SK-N-SH treated with all-trans-retinoic acid at 6 μM for 48 hours (cell line): ENCODE measurements around the gene NYAP2.

ENCODE experiments used
- ATAC-seq: fragments of 200-7000 bp; cut with Tn5 transposase; 3 replicates; pipeline ENCODE4 v1.9.1; 2020; ENCODE audit warnings: mild to moderate bottlenecking, moderate library complexity
- ARNTL ChIP-seq: fragments of 450-650 bp; formaldehyde crosslinking; IDR thresholded peaks from 2 replicates; pipeline ENCODE4 v1.5.0; 2020; ENCODE audit warnings: low read depth, mild to moderate bottlenecking, moderate library complexity, borderline replicate concordance
- BACH2 ChIP-seq: fragments of 250-450 bp; sonication (Bioruptor Pico); IDR thresholded peaks from 2 replicates; pipeline ENCODE4 v1.9.0; 2021; ENCODE audit warnings: mild to moderate bottlenecking, borderline replicate concordance
- CSDC2 ChIP-seq: fragments of 250-450 bp; sonication (Bioruptor Pico); IDR thresholded peaks from 2 replicates; pipeline ENCODE4 v1.5.0; 2020; ENCODE audit warnings: mild to moderate bottlenecking, moderate library complexity
- GLIS3 ChIP-seq: fragments of 250-450 bp; sonication (Bioruptor Pico); IDR thresholded peaks from 2 replicates; pipeline ENCODE4 v1.5.0; 2020; ENCODE audit warnings: mild to moderate bottlenecking, moderate library complexity
- ISL1 ChIP-seq: fragments of 250-450 bp; sonication (Bioruptor Pico); IDR thresholded peaks from 2 replicates; pipeline ENCODE4 v2.1.2; 2022; ENCODE audit warnings: mild to moderate bottlenecking, moderate library complexity
- OSR1 ChIP-seq: fragments of 250-450 bp; sonication (Bioruptor Pico); IDR thresholded peaks from 2 replicates; pipeline ENCODE4 v1.8.0; 2022; ENCODE audit warnings: moderate library complexity, mild to moderate bottlenecking, inconsistent platforms
- PPARA ChIP-seq: fragments of 250-450 bp; sonication (Bioruptor Pico); IDR thresholded peaks from 2 replicates; pipeline ENCODE4 v1.5.0; 2020; ENCODE audit warnings: mild to moderate bottlenecking, borderline replicate concordance
- RARB ChIP-seq: fragments of 250-450 bp; sonication (Bioruptor Pico); IDR thresholded peaks from 2 replicates; pipeline ENCODE4 v1.8.0; 2021; ENCODE audit warnings: mild to moderate bottlenecking, moderate library complexity
- SNAI2 ChIP-seq: fragments of 250-450 bp; sonication (Bioruptor Pico); IDR thresholded peaks from 2 replicates; pipeline ENCODE4 v1.5.0; 2020; ENCODE audit warnings: mild to moderate bottlenecking, moderate library complexity
- TOX ChIP-seq: fragments of 250-450 bp; sonication (Bioruptor Pico); IDR thresholded peaks from 2 replicates; pipeline ENCODE4 v1.8.0; 2021; ENCODE audit warnings: mild to moderate bottlenecking, moderate library complexity, borderline replicate concordance
- ZC3H10 ChIP-seq: fragments of 250-450 bp; sonication (Bioruptor Pico); IDR thresholded peaks from 2 replicates; pipeline ENCODE4 v1.5.1; 2021; ENCODE audit warnings: mild to moderate bottlenecking, moderate library complexity
- ZFP3 ChIP-seq: fragments of 250-450 bp; sonication (Bioruptor Pico); IDR thresholded peaks from 2 replicates; pipeline ENCODE4 v1.5.0; 2020; ENCODE audit warnings: mild to moderate bottlenecking, moderate library complexity
- ZFP30 ChIP-seq: fragments of 450-650 bp; formaldehyde crosslinking; IDR thresholded peaks from 2 replicates; pipeline ENCODE4 v1.5.0; 2022; ENCODE audit warnings: mild to moderate bottlenecking, moderate library complexity
- ZNF565 ChIP-seq: fragments of 450-650 bp; formaldehyde crosslinking; conservative IDR thresholded peaks from 2 replicates; pipeline ENCODE4 v1.5.0; 2020; ENCODE audit warnings: low read depth, mild to moderate bottlenecking, moderate library complexity
- ZNF70 ChIP-seq: fragments of 450-650 bp; formaldehyde crosslinking; IDR thresholded peaks from 2 replicates; pipeline ENCODE4 v1.5.0; 2020; ENCODE audit warnings: mild to moderate bottlenecking, moderate library complexity
- TF ChIP-seq, protein P1 (sequence below): fragments of 250-450 bp; sonication (Bioruptor Pico); IDR thresholded peaks from 2 replicates; pipeline ENCODE4 v1.5.0; 2020; ENCODE audit warnings: mild to moderate bottlenecking, moderate library complexity
- TF ChIP-seq, protein P2 (sequence below): fragments of 250-450 bp; sonication (Bioruptor Pico); IDR thresholded peaks from 2 replicates; pipeline ENCODE4 v1.5.1; 2020; ENCODE audit warnings: low read depth, mild to moderate bottlenecking, moderate library complexity
- TF ChIP-seq, protein P3 (sequence below): fragments of 250-450 bp; sonication (Bioruptor Pico); IDR thresholded peaks from 2 replicates; pipeline ENCODE4 v1.8.0; 2021; ENCODE audit warnings: low read depth, mild to moderate bottlenecking, moderate library complexity, borderline replicate concordance
- TF ChIP-seq, protein P4 (sequence below): fragments of 250-450 bp; sonication (Bioruptor Pico); IDR thresholded peaks from 2 replicates; pipeline ENCODE4 v1.8.0; 2020; ENCODE audit warnings: mild to moderate bottlenecking, moderate library complexity, borderline replicate concordance
- TF ChIP-seq, protein P5 (sequence below): fragments of 250-450 bp; sonication (Bioruptor Pico); IDR thresholded peaks from 2 replicates; pipeline ENCODE4 v1.5.1; 2021; ENCODE audit warnings: mild to moderate bottlenecking, moderate library complexity

Gene NYAP2

DNA sequence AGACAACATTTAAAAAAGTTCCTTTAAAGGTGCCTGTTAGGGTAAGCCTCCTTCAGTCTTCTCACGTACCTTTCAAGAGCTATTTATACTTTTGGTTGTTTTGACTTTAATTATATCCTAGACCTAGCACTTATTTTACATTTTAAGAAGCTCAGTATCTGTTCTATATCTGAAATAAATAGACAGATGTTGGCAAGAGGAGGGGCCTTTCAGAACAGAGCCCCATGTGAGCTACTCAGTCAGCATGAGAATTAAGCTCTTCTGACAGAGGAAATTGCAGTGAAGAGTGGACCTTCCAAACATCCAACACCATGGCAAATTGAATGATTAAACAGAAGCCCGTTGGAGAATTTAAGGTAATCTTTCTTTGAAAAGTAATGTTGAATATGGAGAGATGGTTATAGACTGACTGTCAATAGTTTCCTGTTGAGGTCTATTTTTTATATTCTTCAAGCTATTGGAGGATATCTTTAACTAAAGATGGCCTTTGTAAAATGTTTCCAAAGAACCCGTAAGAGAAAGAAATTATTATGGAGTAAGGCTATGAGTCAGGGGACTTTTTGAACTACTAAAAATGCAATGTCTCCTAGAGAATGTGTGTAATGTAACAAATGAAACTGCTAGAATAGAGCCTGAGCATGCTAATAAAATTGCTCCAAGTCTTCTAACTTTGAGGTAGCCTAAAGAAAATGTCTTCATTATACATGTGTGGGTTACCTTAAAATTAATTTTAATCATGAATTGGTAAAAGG, 17.3 kb downstream of the NYAP2 start (continued):
- TF ChIP-seq OSR1 (CRISPR knock-in tag): no peak
- no peak for TF ChIP-seq CSDC2 (CRISPR knock-in tag)
- TF ChIP-seq ZFP30 (CRISPR knock-in tag): no peak
- no peak for TF ChIP-seq ISL1 (CRISPR knock-in tag)
- TF ChIP-seq, protein P1, sequence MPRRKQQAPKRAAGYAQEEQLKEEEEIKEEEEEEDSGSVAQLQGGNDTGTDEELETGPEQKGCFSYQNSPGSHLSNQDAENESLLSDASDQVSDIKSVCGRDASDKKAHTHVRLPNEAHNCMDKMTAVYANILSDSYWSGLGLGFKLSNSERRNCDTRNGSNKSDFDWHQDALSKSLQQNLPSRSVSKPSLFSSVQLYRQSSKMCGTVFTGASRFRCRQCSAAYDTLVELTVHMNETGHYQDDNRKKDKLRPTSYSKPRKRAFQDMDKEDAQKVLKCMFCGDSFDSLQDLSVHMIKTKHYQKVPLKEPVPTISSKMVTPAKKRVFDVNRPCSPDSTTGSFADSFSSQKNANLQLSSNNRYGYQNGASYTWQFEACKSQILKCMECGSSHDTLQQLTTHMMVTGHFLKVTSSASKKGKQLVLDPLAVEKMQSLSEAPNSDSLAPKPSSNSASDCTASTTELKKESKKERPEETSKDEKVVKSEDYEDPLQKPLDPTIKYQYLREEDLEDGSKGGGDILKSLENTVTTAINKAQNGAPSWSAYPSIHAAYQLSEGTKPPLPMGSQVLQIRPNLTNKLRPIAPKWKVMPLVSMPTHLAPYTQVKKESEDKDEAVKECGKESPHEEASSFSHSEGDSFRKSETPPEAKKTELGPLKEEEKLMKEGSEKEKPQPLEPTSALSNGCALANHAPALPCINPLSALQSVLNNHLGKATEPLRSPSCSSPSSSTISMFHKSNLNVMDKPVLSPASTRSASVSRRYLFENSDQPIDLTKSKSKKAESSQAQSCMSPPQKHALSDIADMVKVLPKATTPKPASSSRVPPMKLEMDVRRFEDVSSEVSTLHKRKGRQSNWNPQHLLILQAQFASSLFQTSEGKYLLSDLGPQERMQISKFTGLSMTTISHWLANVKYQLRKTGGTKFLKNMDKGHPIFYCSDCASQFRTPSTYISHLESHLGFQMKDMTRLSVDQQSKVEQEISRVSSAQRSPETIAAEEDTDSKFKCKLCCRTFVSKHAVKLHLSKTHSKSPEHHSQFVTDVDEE (CRISPR knock-in tag): no peak
- no peak for TF ChIP-seq ARNTL
- TF ChIP-seq GLIS3: no peak
- TF ChIP-seq, all 23 proteins: peak for 0

DNA sequence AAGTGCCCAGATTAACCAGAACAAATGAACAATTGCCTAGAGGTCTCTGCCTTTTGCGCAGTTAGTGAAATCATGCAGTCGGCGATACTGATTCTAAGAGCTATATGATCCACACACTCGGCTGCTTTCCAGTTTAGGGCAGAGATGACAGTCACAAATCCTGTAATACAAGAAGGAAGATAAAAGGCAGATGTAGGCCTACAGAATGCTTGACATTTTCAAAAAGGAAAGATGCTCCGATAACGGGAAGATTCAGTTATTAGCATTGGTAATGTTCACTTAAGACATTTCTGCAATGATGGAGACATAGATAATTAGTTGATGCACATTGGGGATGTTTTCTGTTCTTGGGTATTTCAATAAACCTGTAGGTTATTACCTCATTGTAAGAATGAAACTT, 19.5 kb downstream of the NYAP2 start:
- ATAC-seq: no peak
- peak; percentile 86 for TF ChIP-seq ISL1 (CRISPR knock-in tag)
- TF ChIP-seq, protein P2, sequence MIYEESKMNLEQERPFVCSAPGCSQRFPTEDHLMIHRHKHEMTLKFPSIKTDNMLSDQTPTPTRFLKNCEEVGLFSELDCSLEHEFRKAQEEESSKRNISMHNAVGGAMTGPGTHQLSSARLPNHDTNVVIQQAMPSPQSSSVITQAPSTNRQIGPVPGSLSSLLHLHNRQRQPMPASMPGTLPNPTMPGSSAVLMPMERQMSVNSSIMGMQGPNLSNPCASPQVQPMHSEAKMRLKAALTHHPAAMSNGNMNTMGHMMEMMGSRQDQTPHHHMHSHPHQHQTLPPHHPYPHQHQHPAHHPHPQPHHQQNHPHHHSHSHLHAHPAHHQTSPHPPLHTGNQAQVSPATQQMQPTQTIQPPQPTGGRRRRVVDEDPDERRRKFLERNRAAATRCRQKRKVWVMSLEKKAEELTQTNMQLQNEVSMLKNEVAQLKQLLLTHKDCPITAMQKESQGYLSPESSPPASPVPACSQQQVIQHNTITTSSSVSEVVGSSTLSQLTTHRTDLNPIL (CRISPR knock-in tag): no peak

DNA sequence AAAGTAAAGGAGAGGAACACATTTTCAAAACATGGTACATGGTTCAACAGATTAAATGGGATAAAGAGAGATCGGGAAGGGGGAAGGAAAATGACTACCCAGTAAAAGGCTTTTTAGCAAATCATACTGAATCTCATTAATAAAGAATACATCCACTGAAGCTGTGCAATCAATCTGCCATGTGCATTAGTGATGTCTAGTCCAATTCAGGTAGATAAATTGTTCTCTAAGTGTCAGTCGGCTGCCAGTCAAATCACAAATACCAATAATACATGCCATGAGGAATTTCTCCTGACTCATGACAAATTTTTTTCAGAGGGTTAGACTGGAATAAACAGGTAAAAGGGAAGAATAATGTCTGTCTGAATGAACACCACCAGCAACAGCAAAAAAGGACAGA, 22.6 kb downstream of the NYAP2 start:
- TF ChIP-seq, protein P3, sequence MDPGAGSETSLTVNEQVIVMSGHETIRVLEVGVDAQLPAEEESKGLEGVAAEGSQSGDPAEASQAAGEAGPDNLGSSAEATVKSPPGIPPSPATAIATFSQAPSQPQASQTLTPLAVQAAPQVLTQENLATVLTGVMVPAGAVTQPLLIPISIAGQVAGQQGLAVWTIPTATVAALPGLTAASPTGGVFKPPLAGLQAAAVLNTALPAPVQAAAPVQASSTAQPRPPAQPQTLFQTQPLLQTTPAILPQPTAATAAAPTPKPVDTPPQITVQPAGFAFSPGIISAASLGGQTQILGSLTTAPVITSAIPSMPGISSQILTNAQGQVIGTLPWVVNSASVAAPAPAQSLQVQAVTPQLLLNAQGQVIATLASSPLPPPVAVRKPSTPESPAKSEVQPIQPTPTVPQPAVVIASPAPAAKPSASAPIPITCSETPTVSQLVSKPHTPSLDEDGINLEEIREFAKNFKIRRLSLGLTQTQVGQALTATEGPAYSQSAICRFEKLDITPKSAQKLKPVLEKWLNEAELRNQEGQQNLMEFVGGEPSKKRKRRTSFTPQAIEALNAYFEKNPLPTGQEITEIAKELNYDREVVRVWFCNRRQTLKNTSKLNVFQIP: no peak
- no peak for TF ChIP-seq ZFP30 (CRISPR knock-in tag)
- TF ChIP-seq, protein P4, sequence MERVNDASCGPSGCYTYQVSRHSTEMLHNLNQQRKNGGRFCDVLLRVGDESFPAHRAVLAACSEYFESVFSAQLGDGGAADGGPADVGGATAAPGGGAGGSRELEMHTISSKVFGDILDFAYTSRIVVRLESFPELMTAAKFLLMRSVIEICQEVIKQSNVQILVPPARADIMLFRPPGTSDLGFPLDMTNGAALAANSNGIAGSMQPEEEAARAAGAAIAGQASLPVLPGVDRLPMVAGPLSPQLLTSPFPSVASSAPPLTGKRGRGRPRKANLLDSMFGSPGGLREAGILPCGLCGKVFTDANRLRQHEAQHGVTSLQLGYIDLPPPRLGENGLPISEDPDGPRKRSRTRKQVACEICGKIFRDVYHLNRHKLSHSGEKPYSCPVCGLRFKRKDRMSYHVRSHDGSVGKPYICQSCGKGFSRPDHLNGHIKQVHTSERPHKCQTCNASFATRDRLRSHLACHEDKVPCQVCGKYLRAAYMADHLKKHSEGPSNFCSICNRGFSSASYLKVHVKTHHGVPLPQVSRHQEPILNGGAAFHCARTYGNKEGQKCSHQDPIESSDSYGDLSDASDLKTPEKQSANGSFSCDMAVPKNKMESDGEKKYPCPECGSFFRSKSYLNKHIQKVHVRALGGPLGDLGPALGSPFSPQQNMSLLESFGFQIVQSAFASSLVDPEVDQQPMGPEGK (CRISPR knock-in tag): no peak
- TF ChIP-seq, protein P2 (CRISPR knock-in tag): no peak
- no peak for TF ChIP-seq ARNTL
- no peak for ATAC-seq

DNA sequence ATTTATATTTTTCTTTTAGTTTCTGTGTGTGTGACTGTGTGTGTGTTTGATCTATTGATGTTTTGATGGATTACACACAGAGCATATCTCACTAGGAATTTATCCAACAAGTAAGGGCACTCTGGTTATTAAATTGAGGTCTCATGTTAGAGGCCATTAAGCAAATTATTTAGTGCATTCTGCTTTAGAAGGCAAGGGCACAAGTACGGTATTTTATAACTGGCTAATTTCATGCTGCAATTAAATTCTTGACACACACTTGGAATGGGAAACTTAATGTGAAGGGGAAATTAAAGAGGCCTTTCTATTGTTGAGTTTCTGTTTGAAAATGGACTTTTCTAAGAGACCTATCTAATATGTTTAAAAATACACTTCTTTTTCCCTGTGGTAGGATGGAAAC, 25.8 kb downstream of the NYAP2 start:
- TF ChIP-seq PPARA (CRISPR knock-in tag) (no peak), ISL1 (CRISPR knock-in tag) (peak; percentile 62)
- no peak for ATAC-seq

DNA sequence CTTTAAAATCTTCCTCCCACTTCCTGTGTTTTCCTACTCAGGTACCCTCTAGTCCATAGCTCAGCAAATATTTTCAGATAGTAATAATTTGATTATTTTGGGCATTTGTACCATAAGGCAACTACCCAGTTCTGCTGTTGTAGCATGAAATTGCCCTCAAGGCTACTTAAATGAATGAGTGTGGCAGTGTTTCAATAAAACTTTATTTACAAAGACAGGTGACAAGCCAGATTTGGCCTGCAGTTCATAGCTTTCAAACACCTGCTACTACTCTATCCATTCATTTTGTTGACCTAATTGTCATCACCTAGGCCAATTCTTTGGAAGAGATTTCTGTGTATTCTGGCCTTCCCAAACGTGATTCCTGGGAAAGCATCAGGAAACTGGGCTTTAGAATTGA, 28.9 kb downstream of the NYAP2 start:
- ATAC-seq: no peak
- TF ChIP-seq ZFP30 (CRISPR knock-in tag) (no peak), ZFP3 (CRISPR knock-in tag) (no peak), ZC3H10 (CRISPR knock-in tag) (no peak), CSDC2 (CRISPR knock-in tag) (no peak), PPARA (CRISPR knock-in tag) (no peak), TOX (CRISPR knock-in tag) (no peak), RARB (CRISPR knock-in tag) (no peak), BACH2 (CRISPR knock-in tag) (no peak), SNAI2 (CRISPR knock-in tag) (no peak), OSR1 (CRISPR knock-in tag) (no peak), ISL1 (CRISPR knock-in tag) (no peak), GLIS3 (no peak), ZNF565 (CRISPR knock-in tag) (no peak), ZNF70 (CRISPR knock-in tag) (no peak)
- TF ChIP-seq, protein P5, sequence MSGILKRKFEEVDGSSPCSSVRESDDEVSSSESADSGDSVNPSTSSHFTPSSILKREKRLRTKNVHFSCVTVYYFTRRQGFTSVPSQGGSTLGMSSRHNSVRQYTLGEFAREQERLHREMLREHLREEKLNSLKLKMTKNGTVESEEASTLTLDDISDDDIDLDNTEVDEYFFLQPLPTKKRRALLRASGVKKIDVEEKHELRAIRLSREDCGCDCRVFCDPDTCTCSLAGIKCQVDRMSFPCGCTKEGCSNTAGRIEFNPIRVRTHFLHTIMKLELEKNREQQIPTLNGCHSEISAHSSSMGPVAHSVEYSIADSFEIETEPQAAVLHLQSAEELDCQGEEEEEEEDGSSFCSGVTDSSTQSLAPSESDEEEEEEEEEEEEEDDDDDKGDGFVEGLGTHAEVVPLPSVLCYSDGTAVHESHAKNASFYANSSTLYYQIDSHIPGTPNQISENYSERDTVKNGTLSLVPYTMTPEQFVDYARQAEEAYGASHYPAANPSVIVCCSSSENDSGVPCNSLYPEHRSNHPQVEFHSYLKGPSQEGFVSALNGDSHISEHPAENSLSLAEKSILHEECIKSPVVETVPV (CRISPR knock-in tag): no peak
- TF ChIP-seq, protein P2 (CRISPR knock-in tag): no peak
